ENCODE measurements around the gene ZMYND8. TPM values are rescaled to one million over a fixed set of nuclear protein-coding genes. Genes with fewer than 3 reads are reported as not detected.

ZMYND8 gene
- polyA plus RNA-seq, 3 donors = 1.4 to 13.8 (median 5.8) TPM

GRCh38 chr20:47296950-47297349 is 59.5 kb downstream of the ZMYND8 start:
- H3K36me3 Mint-ChIP-seq = peaks cover 78 to 85% of the 10 kb centered on the region in 2 donors
- no peak overlapping the region for H3K27ac ChIP-seq (ENCODE audit: low read depth in 1 of 2, low read length in 2 of 2)
- H4K20me1 ChIP-seq (ENCODE audit: insufficient read depth, low read length) = no peaks in the 10 kb centered on the region
- intact Hi-C loops (cut with micrococcal nuclease) = no loop called here
- H3K79me2 ChIP-seq (ENCODE audit: insufficient read depth, low read length) = no peaks in the 10 kb centered on the region
- no peak overlapping the region for H2AFZ ChIP-seq (ENCODE audit: insufficient read depth, low read depth, low read length, poor library complexity, severe bottlenecking)
- no peak overlapping the region for H3K4me3 Mint-ChIP-seq
- no peak overlapping the region for H3K4me2 ChIP-seq (replicated peaks; ENCODE audit: extremely low read depth, low read length, poor library complexity, severe bottlenecking)
- no peak for DNase-seq
- peaks cover 5% of the 10 kb centered on the region for H3K4me1 Mint-ChIP-seq
- no peak overlapping the region for H3K27ac Mint-ChIP-seq
- no peaks in the 10 kb centered on the region for H3K9me3 ChIP-seq (replicated peaks in 1 of 2; ENCODE audit: control insufficient read depth in 1 of 2, insufficient read depth in 1 of 2, low read length in 2 of 2)
- H3K9ac ChIP-seq (ENCODE audit: insufficient read depth, low read length, poor library complexity, severe bottlenecking) = no peak overlapping the region
- no peaks in the 10 kb centered on the region for H3K4me1 ChIP-seq (ENCODE audit: control insufficient read depth in 1 of 2, insufficient read depth in 2 of 2, low read length in 2 of 2)
- no peak overlapping the region for H3K4me3 ChIP-seq (replicated peaks in 1 of 3; ENCODE audit: low read depth in 2 of 3, low read length in 3 of 3)
- peaks cover 0 to 3% (median 0%) of the 10 kb centered on the region in 3 donors for H3K27me3 Mint-ChIP-seq (ENCODE audit: low read depth in 3 of 3)
- no peak for TF ChIP-seq CTCF (IDR thresholded peaks at IDR 0.05)
- peaks cover 68 to 96% of the 10 kb centered on the region in 2 donors for H3K36me3 ChIP-seq (replicated peaks in 1 of 2; ENCODE audit: control insufficient read depth in 1 of 2, insufficient read depth in 2 of 2, low read length in 2 of 2)
- WGBS (ENCODE audit: insufficient coverage) = 95% methylated on average over 5 of the region's 6 CpGs
- no peaks in the 10 kb centered on the region for H3K27me3 ChIP-seq (ENCODE audit: control insufficient read depth in 2 of 2, insufficient read depth in 2 of 2, low read length in 2 of 2)
- peaks cover 0 to 2% (median 0%) of the 10 kb centered on the region in 7 donors for H3K9me3 Mint-ChIP-seq

GRCh38 chr20:47295921-47296426 is 60.5 kb downstream of the ZMYND8 start:
- Mint-ChIP-seq H3K27me3 (ENCODE audit: low read depth in 3 of 3) (no peaks in the 10 kb centered on the region), H3K9me3 (peaks cover 0 to 2% (median 0%) of the 10 kb centered on the region in 7 donors), H3K4me1 (no peaks in the 10 kb centered on the region), H3K4me3 (no peak overlapping the region), H3K36me3 (peaks cover 79 to 85% of the 10 kb centered on the region in 2 donors), H3K27ac (peak overlapping the region in 2 of 7 donors; percentile 1 to 25)
- H3K4me3 ChIP-seq (replicated peaks in 1 of 3; ENCODE audit: low read depth in 2 of 3, low read length in 3 of 3) = no peak overlapping the region
- TF ChIP-seq CTCF (IDR thresholded peaks at IDR 0.05) = no peak
- no peak overlapping the region for H2AFZ ChIP-seq (ENCODE audit: insufficient read depth, low read depth, low read length, poor library complexity, severe bottlenecking)
- WGBS (ENCODE audit: insufficient coverage) = 96% methylated on average over 3 of the region's 6 CpGs
- H3K36me3 ChIP-seq (replicated peaks in 1 of 2; ENCODE audit: control insufficient read depth in 1 of 2, insufficient read depth in 2 of 2, low read length in 2 of 2) = peaks cover 76 to 96% of the 10 kb centered on the region in 2 donors
- H3K27me3 ChIP-seq (ENCODE audit: control insufficient read depth in 2 of 2, insufficient read depth in 2 of 2, low read length in 2 of 2) = no peaks in the 10 kb centered on the region
- no peak for DNase-seq
- peak overlapping the region in 1 of 2 donors; percentile 54 for H3K27ac ChIP-seq (ENCODE audit: low read depth in 1 of 2, low read length in 2 of 2)
- H3K4me2 ChIP-seq (replicated peaks; ENCODE audit: extremely low read depth, low read length, poor library complexity, severe bottlenecking) = no peak overlapping the region
- H3K4me1 ChIP-seq (ENCODE audit: control insufficient read depth in 1 of 2, insufficient read depth in 2 of 2, low read length in 2 of 2) = no peaks in the 10 kb centered on the region
- H3K9ac ChIP-seq (ENCODE audit: insufficient read depth, low read length, poor library complexity, severe bottlenecking) = no peak overlapping the region
- no peaks in the 10 kb centered on the region for H3K9me3 ChIP-seq (replicated peaks in 1 of 2; ENCODE audit: control insufficient read depth in 1 of 2, insufficient read depth in 1 of 2, low read length in 2 of 2)
- intact Hi-C loops (cut with micrococcal nuclease) = no loop called here
- H3K79me2 ChIP-seq (ENCODE audit: insufficient read depth, low read length) = no peaks in the 10 kb centered on the region
- H4K20me1 ChIP-seq (ENCODE audit: insufficient read depth, low read length) = no peaks in the 10 kb centered on the region

Data from CD14-positive monocyte (primary cell).